Measurements from ENCODE around the gene ZNF32. TPM values are rescaled to one million over a fixed set of nuclear protein-coding genes. Genes with fewer than 3 reads are reported as not detected.
A peak's percentile ranks its signal among the peaks of the same experiment; 100 is the strongest.

The ZNF32 gene
- total RNA-seq, 4 donors from 2014 or later = 28.9 to 63.3 (median 48.4) TPM

DNA sequence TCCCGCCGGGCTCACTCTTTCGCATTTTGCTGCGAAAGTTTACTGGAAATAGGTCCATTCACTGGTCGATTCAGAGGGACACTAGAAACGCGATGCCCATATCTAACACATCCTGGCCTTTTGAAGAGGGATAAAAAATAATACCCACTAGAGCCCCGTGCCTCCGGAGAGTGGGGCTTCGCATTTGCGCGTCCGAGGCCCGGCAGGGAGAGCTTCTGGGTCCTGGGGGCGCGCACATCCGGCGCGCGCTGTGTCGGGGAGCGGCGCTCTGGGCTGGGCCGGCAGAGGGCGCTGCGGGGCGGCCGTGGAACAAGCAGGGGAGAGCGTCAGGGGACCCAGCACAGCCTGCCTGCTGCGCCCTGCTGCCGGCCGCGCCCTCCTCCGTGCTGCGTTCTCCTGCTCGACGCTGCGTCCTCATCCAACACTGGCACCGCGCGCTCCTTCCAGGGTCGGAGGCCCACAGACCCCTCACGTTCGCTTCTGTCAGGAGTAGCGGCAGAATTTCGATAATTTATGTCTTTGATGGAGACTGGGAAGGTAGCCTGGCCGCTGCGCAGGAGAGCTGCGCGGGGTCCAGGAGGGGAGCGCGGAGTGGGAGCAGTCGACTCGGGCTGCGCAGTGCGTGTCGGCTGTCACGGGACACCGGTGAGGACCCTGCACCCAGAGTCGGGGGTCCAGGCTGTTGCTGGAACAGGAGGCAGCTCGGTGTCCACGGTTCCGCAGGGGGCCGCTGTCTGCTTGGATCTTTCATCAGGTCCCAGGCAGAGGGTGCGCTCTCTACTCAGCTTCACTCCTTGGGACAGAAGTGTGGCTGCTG lies 41.5 kb upstream of the ZNF32 start:
- Histone ChIP-seq H3K27ac (peak overlapping the region; percentile 61 to 82 (median 74)), H3K4me1 (peaks cover 10 to 29% of the 10 kb centered on the region in 2 donors), H3K27me3 (no peaks in the 10 kb centered on the region), H3K36me3 (no peaks in the 10 kb centered on the region), H3K9me3 (no peaks in the 10 kb centered on the region), H3K4me3 (replicated peaks in 1 of 3) (peak overlapping the region in 2 of 3 donors; percentile 45 to 53)
- WGBS, 2 donors = 2 to 5% methylated on average over 39 of the region's 65 CpGs
- DNase-seq = peak; percentile 78 to 85
- intact Hi-C loops (cut with DNase I) = loop anchor here (5.0 kb wide), 1 partner anchor 622 kb away; no protein-coding TSS in a partner anchor
- peak in 1 of 2 donors; percentile 53 for TF ChIP-seq POLR2A (IDR thresholded peaks at IDR 0.05)
- TF ChIP-seq, protein P1, sequence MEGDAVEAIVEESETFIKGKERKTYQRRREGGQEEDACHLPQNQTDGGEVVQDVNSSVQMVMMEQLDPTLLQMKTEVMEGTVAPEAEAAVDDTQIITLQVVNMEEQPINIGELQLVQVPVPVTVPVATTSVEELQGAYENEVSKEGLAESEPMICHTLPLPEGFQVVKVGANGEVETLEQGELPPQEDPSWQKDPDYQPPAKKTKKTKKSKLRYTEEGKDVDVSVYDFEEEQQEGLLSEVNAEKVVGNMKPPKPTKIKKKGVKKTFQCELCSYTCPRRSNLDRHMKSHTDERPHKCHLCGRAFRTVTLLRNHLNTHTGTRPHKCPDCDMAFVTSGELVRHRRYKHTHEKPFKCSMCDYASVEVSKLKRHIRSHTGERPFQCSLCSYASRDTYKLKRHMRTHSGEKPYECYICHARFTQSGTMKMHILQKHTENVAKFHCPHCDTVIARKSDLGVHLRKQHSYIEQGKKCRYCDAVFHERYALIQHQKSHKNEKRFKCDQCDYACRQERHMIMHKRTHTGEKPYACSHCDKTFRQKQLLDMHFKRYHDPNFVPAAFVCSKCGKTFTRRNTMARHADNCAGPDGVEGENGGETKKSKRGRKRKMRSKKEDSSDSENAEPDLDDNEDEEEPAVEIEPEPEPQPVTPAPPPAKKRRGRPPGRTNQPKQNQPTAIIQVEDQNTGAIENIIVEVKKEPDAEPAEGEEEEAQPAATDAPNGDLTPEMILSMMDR (IDR thresholded peaks at IDR 0.05) = peak; percentile 63 to 93 (median 86)

DNA sequence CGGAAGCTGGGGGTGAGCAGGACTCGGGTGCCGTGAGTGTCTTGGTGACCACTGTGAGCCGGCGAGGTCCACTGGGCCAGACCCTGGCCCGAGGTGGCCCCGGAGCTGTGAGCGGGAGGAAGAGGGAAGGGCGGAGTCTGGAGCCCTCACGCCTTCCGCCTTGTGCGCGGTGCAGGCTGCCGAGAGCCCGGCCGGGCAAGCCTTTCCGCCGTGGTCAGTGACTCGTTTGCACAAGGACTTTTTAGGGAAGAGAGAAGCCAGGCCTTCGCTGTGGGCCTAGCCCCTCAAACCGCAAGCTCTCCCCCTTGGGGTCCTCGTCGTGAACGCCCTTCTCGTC lies 40.9 kb upstream of the ZNF32 start:
- no peak for TF ChIP-seq POLR2A (IDR thresholded peaks at IDR 0.05)
- TF ChIP-seq, protein P1 (IDR thresholded peaks at IDR 0.05) = no peak
- WGBS, 2 donors = 6 to 11% methylated on average over 18 to 24 of the region's 25 CpGs
- intact Hi-C loops (cut with DNase I) = loop anchor here (5.0 kb wide), 1 partner anchor 623 kb away; no protein-coding TSS in a partner anchor

DNA sequence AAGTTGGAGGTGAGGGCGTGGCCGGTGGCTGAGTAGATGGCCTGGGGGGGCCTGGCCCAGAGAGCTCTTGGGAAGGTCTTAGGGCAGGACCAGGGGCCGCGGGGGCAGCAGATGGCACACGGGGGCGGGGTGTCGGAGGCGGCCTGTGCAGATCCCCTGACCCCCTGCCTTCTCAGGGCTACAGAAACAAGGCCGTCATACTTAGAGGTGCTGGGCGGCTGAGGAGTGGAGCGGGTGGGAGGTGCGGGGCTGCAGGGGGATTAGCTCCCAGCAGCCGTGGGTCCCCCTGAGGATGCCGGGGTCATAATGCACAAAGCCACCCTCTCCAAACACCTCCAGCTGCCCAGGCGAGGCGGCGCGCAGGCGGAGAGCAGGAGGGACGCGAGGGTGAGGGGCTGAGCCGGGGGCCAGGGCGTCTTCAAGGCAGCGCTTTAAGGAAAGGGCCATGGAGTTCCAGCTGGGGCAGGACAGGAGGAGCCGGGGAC lies 40.4 kb upstream of the ZNF32 start:
- no peaks in the 10 kb centered on the region for H3K9me3 ChIP-seq
- no peak for DNase-seq
- no peak for TF ChIP-seq POLR2A (IDR thresholded peaks at IDR 0.05)
- TF ChIP-seq, protein P1 (IDR thresholded peaks at IDR 0.05) = no peak
- no peaks in the 10 kb centered on the region for H3K27me3 ChIP-seq
- peak overlapping the region in 1 of 3 donors; percentile 45 for H3K4me3 ChIP-seq (replicated peaks in 1 of 3)
- peaks cover 10 to 29% of the 10 kb centered on the region in 2 donors for H3K4me1 ChIP-seq
- H3K36me3 ChIP-seq = no peaks in the 10 kb centered on the region
- intact Hi-C loops (cut with DNase I) = loop anchor here (5.0 kb wide), 1 partner anchor 623 kb away; no protein-coding TSS in a partner anchor
- H3K27ac ChIP-seq = no peak overlapping the region
- WGBS, 2 donors = 67 to 68% methylated on average over 24 to 25 of the region's 25 CpGs

More for the DNA sequence above, 40.9 kb upstream of the ZNF32 start:
- H3K9me3 ChIP-seq = no peaks in the 10 kb centered on the region
- H3K4me1 ChIP-seq = peaks cover 10 to 29% of the 10 kb centered on the region in 2 donors
- H3K36me3 ChIP-seq = no peaks in the 10 kb centered on the region
- DNase-seq = peak; percentile 58 to 70
- H3K27me3 ChIP-seq = no peaks in the 10 kb centered on the region
- peak overlapping the region in 2 of 3 donors; percentile 45 to 53 for H3K4me3 ChIP-seq (replicated peaks in 1 of 3)
- H3K27ac ChIP-seq = peak overlapping the region; percentile 61 to 82 (median 74)

DNA sequence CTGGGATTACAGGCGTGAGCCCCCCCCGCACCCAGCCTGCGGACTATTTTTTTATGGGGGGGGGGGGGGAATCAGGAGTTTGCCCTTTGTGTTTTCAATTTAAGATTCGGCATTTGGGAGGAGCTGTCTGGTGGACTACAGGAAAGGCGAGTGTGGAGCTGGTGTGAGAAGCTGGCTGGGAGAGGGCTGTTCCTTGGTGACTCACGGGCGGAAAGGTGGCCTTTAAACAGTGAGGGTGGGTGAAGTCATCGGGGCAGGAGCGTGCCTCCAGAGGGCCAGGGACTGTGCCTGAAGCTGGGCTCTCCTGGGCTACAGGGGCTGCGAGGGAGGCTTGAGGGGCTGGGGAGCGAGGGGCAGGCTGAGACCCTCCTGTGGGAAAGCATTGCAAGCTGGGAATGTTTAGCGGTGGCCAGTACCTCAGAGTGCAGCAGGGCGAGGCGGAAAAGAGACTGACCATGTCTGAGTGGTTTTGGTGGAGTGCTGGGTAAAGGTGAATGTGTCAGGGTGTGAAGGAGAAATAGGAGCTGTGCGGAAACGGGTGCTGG lies 39.7 kb upstream of the ZNF32 start:
- intact Hi-C loops (cut with DNase I) = loop anchor here (5.0 kb wide), 1 partner anchor 624 kb away; no protein-coding TSS in a partner anchor
- WGBS, 2 donors = 72 to 77% methylated on average over 16 of the region's 16 CpGs
- no peaks in the 10 kb centered on the region for H3K27me3 ChIP-seq
- H3K27ac ChIP-seq = no peak overlapping the region
- H3K9me3 ChIP-seq = no peaks in the 10 kb centered on the region
- DNase-seq = peak; percentile 37 to 40
- H3K4me3 ChIP-seq (replicated peaks in 1 of 3) = no peak overlapping the region
- H3K4me1 ChIP-seq = peaks cover 10 to 29% of the 10 kb centered on the region in 2 donors
- TF ChIP-seq, protein P1 (IDR thresholded peaks at IDR 0.05) = no peak
- TF ChIP-seq POLR2A (IDR thresholded peaks at IDR 0.05) = no peak
- no peaks in the 10 kb centered on the region for H3K36me3 ChIP-seq
